Measurements from ENCODE around the gene TRIML1.

The TRIML1 gene
- 0 reads per million in 3 experiments for total RNA-seq

GRCh38 chr4:188139141-188139540 lies at the start of gene TRIML1:
Gene TRIML1 (plus strand): TSS chr4:188139441. CDS start chr4:188139559, 118 bp downstream.
- DNase-seq = no peak

- DNase-seq = no peak
These were observed 46.4 kb upstream of the TRIML1 start for GRCh38 chr4:188092824-188093223.

GRCh38 chr4:188106454-188106853 lies 32.8 kb upstream of the TRIML1 start:
- DNase-seq = no peak

- no peak for DNase-seq
These were observed 31.1 kb upstream of the TRIML1 start for GRCh38 chr4:188107931-188108843.

- DNase-seq = no peak
These were observed 30.0 kb upstream of the TRIML1 start, which contains the start of gene TRIML2 for GRCh38 chr4:188109157-188109755. Gene TRIML2 (minus strand): TSS chr4:188109603. CDS start chr4:188105368, 4,235 bp downstream.

- DNase-seq = no peak
These were observed 29.2 kb upstream of the TRIML1 start for GRCh38 chr4:188110036-188110435.

DNA sequence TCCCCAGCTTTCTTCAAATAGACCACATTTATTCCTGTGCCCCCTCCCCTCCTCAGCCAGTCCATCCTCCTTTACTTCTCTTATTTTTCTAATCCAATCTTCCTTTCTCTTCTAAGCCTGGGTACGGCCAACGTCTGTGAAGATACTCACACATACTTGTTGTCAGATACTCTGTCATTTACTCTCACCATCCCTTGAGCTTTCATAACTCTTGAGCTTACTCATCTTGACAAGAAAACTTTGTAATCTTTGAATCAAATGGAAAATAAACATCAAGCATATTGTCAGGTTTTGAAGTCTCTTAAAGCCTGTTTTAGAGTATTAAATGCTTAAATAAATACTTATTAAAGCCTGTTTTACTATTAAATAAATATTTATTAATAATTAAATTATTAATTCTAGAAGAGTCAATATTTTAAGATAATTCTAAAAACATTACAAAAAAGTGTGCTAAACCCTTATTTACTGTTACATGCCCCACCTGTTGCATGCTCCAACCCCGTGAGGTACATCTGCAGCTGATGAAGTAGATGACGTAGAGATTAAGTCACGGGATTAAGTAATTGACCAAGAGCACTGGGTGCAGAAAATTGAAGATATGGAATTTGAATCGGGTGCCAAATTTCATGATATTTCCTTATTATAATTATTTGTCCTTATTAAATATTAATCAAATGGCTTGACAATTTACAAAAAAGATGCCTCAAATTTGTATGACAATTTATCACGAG lies 28.3 kb upstream of the TRIML1 start:
- DNase-seq = no peak

GRCh38 chr4:188111955-188112354 lies 27.3 kb upstream of the TRIML1 start:
- DNase-seq = no peak

- no peak for DNase-seq
These were observed 26.1 kb upstream of the TRIML1 start for GRCh38 chr4:188113156-188113555.

DNA sequence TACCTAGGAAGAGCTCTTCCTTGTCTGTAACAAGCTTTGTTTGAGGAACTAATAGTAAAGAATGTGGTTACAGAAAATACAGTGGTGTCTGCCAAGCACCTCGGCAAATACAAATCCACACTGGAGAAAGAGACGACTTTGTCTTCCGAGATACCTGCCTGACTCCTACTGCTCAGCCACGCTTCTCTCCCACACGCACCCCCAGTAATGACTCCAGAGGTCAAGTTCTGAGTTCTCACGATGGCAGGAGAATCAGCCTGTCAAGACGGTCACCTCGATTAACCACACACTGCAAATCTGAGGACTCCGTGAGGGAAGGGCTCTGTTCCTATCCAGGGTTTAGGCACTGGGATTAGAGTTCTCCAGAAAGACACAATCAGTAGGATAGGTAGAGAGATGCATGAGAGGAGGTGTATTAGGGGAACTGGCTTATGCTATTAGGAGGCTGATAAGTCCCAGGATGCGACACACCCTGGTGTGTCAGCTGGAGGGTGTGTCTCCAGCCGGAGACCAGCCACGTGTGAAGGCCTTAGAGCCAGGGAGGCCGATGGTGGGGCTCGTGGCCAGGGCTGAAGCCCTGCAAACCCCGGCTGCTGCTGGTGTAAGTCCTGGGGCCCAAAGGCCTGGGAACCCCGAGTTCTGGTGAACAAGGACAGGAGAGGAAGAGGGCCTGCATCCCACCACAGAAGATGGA lies 21.5 kb upstream of the TRIML1 start:
- DNase-seq = no peak

- DNase-seq = no peak
These were observed 17.7 kb upstream of the TRIML1 start for GRCh38 chr4:188121530-188121929.

DNA sequence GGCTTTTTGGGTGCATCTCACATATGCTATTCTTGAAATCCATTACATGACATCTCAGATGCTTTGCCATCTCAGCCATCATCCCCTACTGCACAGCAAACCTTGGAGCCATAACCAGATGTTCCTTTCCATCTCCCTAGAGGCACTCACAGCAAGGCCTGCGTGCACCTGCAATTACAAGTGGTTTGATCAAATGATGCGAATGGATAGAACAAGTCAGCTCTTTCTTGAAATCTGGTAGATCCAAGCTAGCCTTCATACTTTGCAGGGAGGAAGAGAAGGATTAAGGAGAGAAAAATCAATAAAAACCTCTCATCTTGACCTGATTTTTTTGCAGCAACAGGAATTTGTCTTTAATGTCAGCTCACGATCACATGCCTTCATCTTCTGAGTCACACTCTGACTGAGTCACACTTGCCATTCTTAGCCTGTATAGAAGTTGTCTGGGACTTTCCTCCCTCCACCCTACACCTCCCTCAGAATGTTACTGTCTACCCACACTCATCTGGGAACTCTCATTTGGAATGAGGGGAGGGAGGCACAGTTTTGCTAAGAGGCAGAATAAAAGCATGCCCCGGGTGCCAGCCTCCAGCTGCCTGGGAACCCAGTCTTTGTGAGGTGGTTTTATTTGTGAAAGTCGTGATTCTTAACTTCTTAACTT lies 11.9 kb upstream of the TRIML1 start:
- no peak for DNase-seq

GRCh38 chr4:188130355-188130754 lies 8.9 kb upstream of the TRIML1 start:
- no peak for DNase-seq

GRCh38 chr4:188132232-188132631 lies 7.0 kb upstream of the TRIML1 start:
- no peak for DNase-seq

GRCh38 chr4:188138227-188138626 lies 1.0 kb upstream of the TRIML1 start:
- no peak for DNase-seq

GRCh38 chr4:188139671-188140070 lies 430 bp downstream of the TRIML1 start:
- no peak for DNase-seq

GRCh38 chr4:188143731-188144130 lies 4.5 kb downstream of the TRIML1 start:
- no peak for DNase-seq

GRCh38 chr4:188145601-188146000 lies 6.4 kb downstream of the TRIML1 start:
- DNase-seq = no peak

GRCh38 chr4:188146618-188147017 lies 7.4 kb downstream of the TRIML1 start:
- no peak for DNase-seq

- DNase-seq = no peak
These were observed 7.9 kb downstream of the TRIML1 start for GRCh38 chr4:188147176-188147575.

DNA sequence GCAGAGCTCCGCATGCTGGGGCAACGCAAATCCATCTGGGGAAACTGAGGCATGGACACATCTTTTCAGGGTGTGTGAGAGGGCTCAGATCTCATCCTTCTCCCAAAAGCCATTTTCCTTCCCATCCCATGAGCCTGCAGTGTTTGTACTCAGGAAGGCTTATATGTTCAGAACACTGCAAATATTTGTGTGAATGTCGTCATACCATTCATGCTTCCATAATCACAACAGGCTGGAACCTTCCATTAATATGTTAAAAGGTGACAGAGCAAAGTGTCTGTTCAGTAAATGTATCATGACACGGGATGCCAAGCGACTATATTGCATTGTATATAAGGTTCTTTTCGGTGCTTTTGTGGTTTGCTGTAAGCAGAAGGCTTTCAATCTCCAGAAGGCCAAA lies 8.5 kb downstream of the TRIML1 start:
- DNase-seq = no peak

Data from central memory CD4-positive, alpha-beta T cell (primary cell).